Measurements from ENCODE around the gene SPINK1.
A peak's percentile ranks its signal among the peaks of the same experiment; 100 is the strongest.

Gene SPINK1

GRCh38 chr5:147782110-147783028, 49.1 kb downstream of the SPINK1 start, which contains the start of gene JAKMIP2:
Gene JAKMIP2 (minus strand): TSS chr5:147782728. CDS start chr5:147671806, 110,922 bp downstream.
- in situ Hi-C loops (cut with HindIII; ENCODE audit: low sequenced_read_pairs): no loop called here
- TF ChIP-seq CTCF (IDR thresholded peaks at IDR 0.05; ENCODE audit: low read depth, low read length, missing control alignments): no peak
- peak; percentile 85 for DNase-seq (ENCODE audit: low read depth)
- peak within 1 kb of the TSS; percentile 56 for H3K4me3 ChIP-seq (ENCODE audit: low read depth, low read length)

DNA sequence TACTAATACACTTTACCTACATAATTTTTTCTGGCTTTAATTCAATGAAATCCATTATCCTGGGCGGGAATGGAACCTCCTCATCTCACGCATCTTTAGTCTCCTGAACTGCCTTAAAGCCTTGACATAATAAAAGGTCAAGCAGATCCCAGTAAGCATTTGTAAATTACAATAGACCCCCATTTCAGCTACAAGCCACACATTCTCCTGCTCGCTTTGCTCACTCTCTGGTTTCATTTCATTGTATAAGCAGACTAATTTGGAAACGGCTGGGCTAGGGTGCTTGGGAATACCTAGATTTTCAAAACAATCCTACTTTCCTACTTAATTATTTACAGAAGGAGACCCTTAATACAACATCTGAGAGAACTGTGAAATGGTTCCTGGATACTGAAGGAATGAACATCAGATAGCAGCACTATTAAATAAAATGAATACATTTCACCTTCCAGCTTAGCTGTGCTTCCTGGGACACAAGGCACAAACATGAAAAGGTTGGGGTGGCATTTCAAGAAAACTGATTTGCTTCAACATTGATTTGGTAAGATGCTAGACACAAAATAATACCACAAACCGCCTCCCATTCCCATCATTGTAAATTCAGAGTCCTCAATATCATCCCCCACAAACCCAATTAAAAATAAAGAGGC, 50.4 kb downstream of the SPINK1 start:
- H3K4me3 ChIP-seq (ENCODE audit: low read depth, low read length): peak overlapping the region; percentile 56
- in situ Hi-C loops (cut with HindIII; ENCODE audit: low sequenced_read_pairs): no loop called here
- no peak for TF ChIP-seq CTCF (IDR thresholded peaks at IDR 0.05; ENCODE audit: low read depth, low read length, missing control alignments)
- no peak for DNase-seq (ENCODE audit: low read depth)

- TF ChIP-seq CTCF (IDR thresholded peaks at IDR 0.05; ENCODE audit: low read depth, low read length, missing control alignments): no peak
- in situ Hi-C loops (cut with HindIII; ENCODE audit: low sequenced_read_pairs): no loop called here
- H3K4me3 ChIP-seq (ENCODE audit: low read depth, low read length): no peak overlapping the region
- DNase-seq (ENCODE audit: low read depth): no peak
Measured at GRCh38 chr5:147779694-147780093, 51.8 kb downstream of the SPINK1 start.

- no peak for TF ChIP-seq CTCF (IDR thresholded peaks at IDR 0.05; ENCODE audit: low read depth, low read length, missing control alignments)
- DNase-seq (ENCODE audit: low read depth): no peak
- in situ Hi-C loops (cut with HindIII; ENCODE audit: low sequenced_read_pairs): no loop called here
- no peak overlapping the region for H3K4me3 ChIP-seq (ENCODE audit: low read depth, low read length)
Measured at GRCh38 chr5:147776989-147777388, 54.5 kb downstream of the SPINK1 start.
